Kidney capillary endothelial cell (primary cell): Measurements from ENCODE around the gene NAGLU.

Experiments
- DNase-seq: peaks from one replicate; pipeline ENCODE4 v3.0.0-alpha.2; 2018; ENCODE audit warnings: low spot score

The NAGLU gene

GRCh38 chr17:42565523-42566214 is 29.6 kb downstream of the NAGLU start:
- DNase-seq = no peak

- no peak for DNase-seq
Observed at GRCh38 chr17:42566215-42566882, 30.3 kb downstream of the NAGLU start.

- DNase-seq = peak; percentile 92
Observed at GRCh38 chr17:42566883-42567573, 31.0 kb downstream of the NAGLU start, which contains the start of gene MLX. MLX (plus strand) TSS chr17:42567100; CDS start chr17:42567125, 25 bp downstream.

GRCh38 chr17:42568341-42569111 is 32.5 kb downstream of the NAGLU start:
- no peak for DNase-seq

- no peak for DNase-seq
Observed at GRCh38 chr17:42571435-42572225, 35.6 kb downstream of the NAGLU start.

GRCh38 chr17:42573095-42573494 is 37.1 kb downstream of the NAGLU start:
- no peak for DNase-seq

GRCh38 chr17:42574463-42574862 is 38.4 kb downstream of the NAGLU start:
- no peak for DNase-seq

GRCh38 chr17:42577140-42577531 is 41.1 kb downstream of the NAGLU start:
- no peak for DNase-seq

GRCh38 chr17:42577532-42578281 is 41.7 kb downstream of the NAGLU start, which contains the start of gene PSMC3IP:
PSMC3IP (minus strand) TSS chr17:42577729; CDS start chr17:42577686, 43 bp downstream.
- peak; percentile 94 for DNase-seq

- no peak for DNase-seq
Observed at GRCh38 chr17:42578282-42578869, 42.3 kb downstream of the NAGLU start.

GRCh38 chr17:42579794-42580551 is 43.9 kb downstream of the NAGLU start:
- DNase-seq = no peak

GRCh38 chr17:42581744-42582270 is 45.8 kb downstream of the NAGLU start:
- DNase-seq = no peak

GRCh38 chr17:42584880-42585279 is 48.8 kb downstream of the NAGLU start:
- DNase-seq = no peak

GRCh38 chr17:42585353-42585752 is 49.3 kb downstream of the NAGLU start:
- no peak for DNase-seq

GRCh38 chr17:42586514-42587230 is 50.6 kb downstream of the NAGLU start:
- no peak for DNase-seq

GRCh38 chr17:42590886-42591285 is 54.8 kb downstream of the NAGLU start:
- no peak for DNase-seq

GRCh38 chr17:42591411-42591810 is 55.4 kb downstream of the NAGLU start:
- no peak for DNase-seq
